GM19099 (cell line): ENCODE results near the gene CHD5.

Source experiments
- POLR2A ChIP-seq: IDR thresholded peaks from 3 replicates; pipeline ENCODE4 v1.6.1; 2011; ENCODE audit warnings: low read depth; ENCODE audit not compliant: insufficient read length; ENCODE audit errors: extremely low read depth

Gene CHD5

GRCh38 chr1:6170116-6170741, 9.9 kb downstream of the CHD5 start:
- no peak for TF ChIP-seq POLR2A

GRCh38 chr1:6168947-6169586, 11.1 kb downstream of the CHD5 start:
- no peak for TF ChIP-seq POLR2A

- TF ChIP-seq POLR2A, result no peak
Measured at GRCh38 chr1:6167391-6168303, 12.5 kb downstream of the CHD5 start.

- no peak for TF ChIP-seq POLR2A
Measured at GRCh38 chr1:6166655-6167390, 13.3 kb downstream of the CHD5 start.

GRCh38 chr1:6166221-6166620, 13.9 kb downstream of the CHD5 start:
- no peak for TF ChIP-seq POLR2A

GRCh38 chr1:6165441-6165985, 14.6 kb downstream of the CHD5 start:
- no peak for TF ChIP-seq POLR2A

GRCh38 chr1:6165027-6165426, 15.1 kb downstream of the CHD5 start:
- no peak for TF ChIP-seq POLR2A

- TF ChIP-seq POLR2A, result no peak
Measured at GRCh38 chr1:6163973-6164617, 16.0 kb downstream of the CHD5 start.

- TF ChIP-seq POLR2A, result no peak
Measured at GRCh38 chr1:6163191-6163972, 16.7 kb downstream of the CHD5 start.

- no peak for TF ChIP-seq POLR2A
Measured at GRCh38 chr1:6162773-6163172, 17.3 kb downstream of the CHD5 start.

GRCh38 chr1:6162341-6162740, 17.8 kb downstream of the CHD5 start:
- no peak for TF ChIP-seq POLR2A

- no peak for TF ChIP-seq POLR2A
Measured at GRCh38 chr1:6158181-6158580, 21.9 kb downstream of the CHD5 start.

- no peak for TF ChIP-seq POLR2A
Measured at GRCh38 chr1:6157528-6158174, 22.5 kb downstream of the CHD5 start.
